Measurements from ENCODE around the gene LSR.

LSR gene

GRCh38 chr19:35314858-35315470 lies 66.2 kb downstream of the LSR start:
- H3K4me3 ChIP-seq (ENCODE audit: low read depth, low read length), result no peak overlapping the region
- TF ChIP-seq MAX (IDR thresholded peaks at IDR 0.05; ENCODE audit: low read depth, low read length), result no peak
- no peak for TF ChIP-seq CTCF (IDR thresholded peaks at IDR 0.05; ENCODE audit: low read depth, low read length)
- TF ChIP-seq MYC (IDR thresholded peaks at IDR 0.05; ENCODE audit: low read depth, low read length), result no peak
- TF ChIP-seq POLR2A (IDR thresholded peaks at IDR 0.05; ENCODE audit: extremely low read depth, insufficient read length), result no peak
- DNase-seq (ENCODE audit: low read depth), result no peak

- DNase-seq (ENCODE audit: low read depth), result no peak
- TF ChIP-seq MYC (IDR thresholded peaks at IDR 0.05; ENCODE audit: low read depth, low read length) (no peak), MAX (IDR thresholded peaks at IDR 0.05; ENCODE audit: low read depth, low read length) (no peak), CTCF (IDR thresholded peaks at IDR 0.05; ENCODE audit: low read depth, low read length) (no peak), POLR2A (IDR thresholded peaks at IDR 0.05; ENCODE audit: extremely low read depth, insufficient read length) (no peak)
- H3K4me3 ChIP-seq (ENCODE audit: low read depth, low read length), result no peak overlapping the region
Observed at GRCh38 chr19:35315883-35316282, 67.1 kb downstream of the LSR start.

GRCh38 chr19:35316560-35316959 lies 67.8 kb downstream of the LSR start:
- TF ChIP-seq MYC (IDR thresholded peaks at IDR 0.05; ENCODE audit: low read depth, low read length) (no peak), POLR2A (IDR thresholded peaks at IDR 0.05; ENCODE audit: extremely low read depth, insufficient read length) (no peak), MAX (IDR thresholded peaks at IDR 0.05; ENCODE audit: low read depth, low read length) (no peak), CTCF (IDR thresholded peaks at IDR 0.05; ENCODE audit: low read depth, low read length) (no peak)
- DNase-seq (ENCODE audit: low read depth), result no peak

More at GRCh38 chr19:35316560-35316959, 67.8 kb downstream of the LSR start:
- no peak overlapping the region for H3K4me3 ChIP-seq (ENCODE audit: low read depth, low read length)

All from NB4 (cell line).